GM21447 (cell line): ENCODE measurements around the gene GPR32.
"Not testable (repeated sequence)": the region's sequence is repeated elsewhere in the genome, so short reads cannot be mapped to it uniquely, and the experiment has no call there.

Experiments
- ATAC-seq: cut with Tn5 transposase; IDR thresholded peaks from one replicate; pipeline ENCODE4 v1.9.1; 2021; ENCODE audit not compliant: unreplicated experiment

Gene GPR32, protein sequence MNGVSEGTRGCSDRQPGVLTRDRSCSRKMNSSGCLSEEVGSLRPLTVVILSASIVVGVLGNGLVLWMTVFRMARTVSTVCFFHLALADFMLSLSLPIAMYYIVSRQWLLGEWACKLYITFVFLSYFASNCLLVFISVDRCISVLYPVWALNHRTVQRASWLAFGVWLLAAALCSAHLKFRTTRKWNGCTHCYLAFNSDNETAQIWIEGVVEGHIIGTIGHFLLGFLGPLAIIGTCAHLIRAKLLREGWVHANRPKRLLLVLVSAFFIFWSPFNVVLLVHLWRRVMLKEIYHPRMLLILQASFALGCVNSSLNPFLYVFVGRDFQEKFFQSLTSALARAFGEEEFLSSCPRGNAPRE

DNA sequence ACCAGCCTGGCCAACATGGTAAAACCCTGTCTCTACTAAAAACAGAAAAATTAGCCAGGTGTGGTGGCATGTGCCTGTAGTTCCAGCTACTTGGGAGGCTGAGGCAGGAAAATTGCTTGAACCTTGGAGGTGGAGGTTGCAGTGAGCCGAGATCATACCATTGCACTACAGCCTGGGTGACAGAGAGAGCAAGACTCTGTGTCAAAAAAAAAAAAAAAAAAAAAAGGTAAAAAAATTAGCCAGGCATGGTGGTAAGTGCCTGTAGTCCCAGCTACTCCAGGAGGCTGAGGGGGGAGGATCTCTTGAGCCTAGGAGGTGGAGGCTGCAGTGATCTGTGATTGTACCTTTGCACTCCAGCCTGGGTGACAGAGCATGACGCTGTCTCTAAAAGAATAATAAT lies at the start of gene GPR32:
Gene GPR32, plus strand, starts transcription at position 301 of the 400 bp plus-strand sequence. CDS start 137 bp downstream, outside the sequence.
- not testable (repeated sequence) for ATAC-seq

DNA sequence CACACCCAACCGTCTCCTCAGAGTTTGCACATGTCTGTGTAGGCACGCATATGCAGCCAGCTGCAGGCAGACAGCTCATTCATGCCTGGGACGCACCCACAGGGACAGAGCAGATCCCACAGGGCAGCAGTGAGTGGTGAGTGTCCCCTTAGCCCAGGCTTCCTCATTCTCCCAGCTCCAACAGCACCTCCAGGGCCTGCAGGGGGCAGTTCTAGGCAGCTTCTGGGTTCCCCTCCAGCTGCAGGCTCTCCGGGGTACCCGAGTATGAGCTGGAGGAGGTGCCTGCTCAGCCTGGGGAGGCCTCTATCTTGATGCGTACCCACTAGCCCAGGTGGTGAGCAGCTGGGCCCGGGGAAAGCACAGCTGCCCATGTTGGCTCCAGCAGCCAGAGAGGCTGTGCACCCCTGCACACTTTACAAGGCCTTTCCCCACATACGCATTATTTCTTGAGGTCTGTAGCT lies 49.3 kb upstream of the GPR32 start:
- ATAC-seq = no peak

DNA sequence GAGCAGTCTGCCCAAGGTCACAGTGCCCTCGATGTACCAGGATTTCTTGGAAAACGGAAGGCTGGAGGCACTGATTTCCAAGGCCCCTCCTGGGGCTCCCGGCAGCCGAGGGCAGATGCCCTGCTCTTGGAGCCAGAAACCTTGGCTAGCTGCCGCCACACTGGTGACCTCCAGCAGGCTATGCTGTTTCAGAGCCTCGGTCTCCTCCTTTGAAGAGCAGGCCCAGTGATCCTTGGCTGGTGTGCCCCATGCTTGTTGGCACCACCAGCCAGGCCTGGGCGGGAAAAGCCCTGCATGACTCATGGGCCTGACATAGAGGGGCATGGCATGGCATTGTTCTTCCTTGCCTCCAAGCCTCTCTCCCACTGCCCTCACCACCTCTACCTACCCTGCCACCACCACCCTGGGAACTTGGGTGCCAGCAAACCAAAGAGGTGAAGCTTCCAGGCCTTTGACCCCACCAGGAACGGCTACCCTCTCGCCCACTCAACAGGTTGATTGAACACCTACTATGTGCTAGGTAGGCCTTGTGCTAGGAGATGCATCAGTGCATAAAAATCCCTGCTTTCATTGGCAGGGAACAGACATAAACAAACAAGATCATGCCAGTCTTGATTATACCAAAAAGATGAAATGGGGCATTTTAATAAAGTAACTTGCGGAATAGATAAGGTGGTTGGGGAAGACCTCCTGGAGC lies 48.7 kb upstream of the GPR32 start:
- no peak for ATAC-seq

DNA sequence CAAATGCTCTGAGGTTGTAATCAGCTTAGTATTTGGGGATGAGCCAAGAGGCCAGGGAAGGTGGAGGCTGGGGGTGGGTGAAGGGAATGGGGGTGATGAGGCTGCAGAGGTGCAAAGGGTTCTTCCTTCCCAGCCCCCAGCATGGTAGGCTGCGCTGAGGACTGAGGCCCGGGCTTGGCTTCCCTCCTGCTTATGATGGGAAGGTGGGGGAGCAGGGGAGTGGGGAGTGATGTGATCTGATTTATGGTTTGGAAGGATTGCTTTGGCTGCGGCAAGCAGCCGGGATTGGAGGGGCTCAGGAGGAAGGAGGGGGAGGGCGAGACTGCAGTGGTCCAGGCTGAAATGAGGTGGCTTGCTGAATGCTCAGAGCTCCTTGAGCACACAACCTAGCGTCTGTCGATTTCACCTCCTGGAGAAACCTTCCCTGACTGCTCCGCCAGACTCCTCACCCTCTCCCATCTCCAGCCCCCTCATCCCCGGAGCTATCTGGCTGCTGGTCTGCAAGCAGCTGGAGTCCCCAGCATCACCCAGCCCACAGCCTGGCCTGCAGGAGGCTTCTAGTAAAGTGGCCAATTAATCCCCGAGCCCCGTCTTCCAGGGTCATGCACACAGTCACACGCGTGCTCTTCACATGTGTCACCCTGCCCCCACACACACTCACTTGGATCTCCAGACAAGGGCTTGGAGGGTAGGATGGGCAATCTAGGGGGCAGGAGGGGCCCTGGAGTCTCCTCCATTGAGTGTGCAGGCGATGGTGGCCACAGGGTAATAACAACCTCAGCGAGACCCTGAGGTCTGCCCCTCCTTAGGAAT lies 47.9 kb upstream of the GPR32 start:
- no peak for ATAC-seq

DNA sequence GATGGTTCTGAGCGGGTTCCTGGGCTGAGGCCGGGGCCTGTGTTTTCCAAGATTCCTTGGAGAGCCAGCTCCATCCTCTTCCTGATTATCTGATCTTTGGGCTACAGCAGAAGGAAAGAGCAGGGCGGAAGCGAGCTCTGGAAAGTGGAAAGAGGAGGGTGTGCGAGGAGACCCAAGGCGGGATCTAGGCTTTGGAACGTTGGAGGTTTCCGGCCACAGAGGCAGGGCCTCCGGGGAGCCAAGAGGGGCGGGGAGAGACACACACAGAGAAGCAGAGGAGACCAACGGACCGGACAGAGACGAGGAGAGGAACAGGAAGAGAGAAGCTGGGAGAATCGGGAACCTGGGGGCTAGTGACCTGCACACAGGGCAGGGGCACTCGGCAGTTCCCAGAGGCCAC lies 47.2 kb upstream of the GPR32 start, which contains the start of gene CLEC11A:
Gene CLEC11A, plus strand, starts transcription at position 296 of the 400 bp plus-strand sequence. CDS start 162 bp downstream, outside the sequence.
- no peak for ATAC-seq

DNA sequence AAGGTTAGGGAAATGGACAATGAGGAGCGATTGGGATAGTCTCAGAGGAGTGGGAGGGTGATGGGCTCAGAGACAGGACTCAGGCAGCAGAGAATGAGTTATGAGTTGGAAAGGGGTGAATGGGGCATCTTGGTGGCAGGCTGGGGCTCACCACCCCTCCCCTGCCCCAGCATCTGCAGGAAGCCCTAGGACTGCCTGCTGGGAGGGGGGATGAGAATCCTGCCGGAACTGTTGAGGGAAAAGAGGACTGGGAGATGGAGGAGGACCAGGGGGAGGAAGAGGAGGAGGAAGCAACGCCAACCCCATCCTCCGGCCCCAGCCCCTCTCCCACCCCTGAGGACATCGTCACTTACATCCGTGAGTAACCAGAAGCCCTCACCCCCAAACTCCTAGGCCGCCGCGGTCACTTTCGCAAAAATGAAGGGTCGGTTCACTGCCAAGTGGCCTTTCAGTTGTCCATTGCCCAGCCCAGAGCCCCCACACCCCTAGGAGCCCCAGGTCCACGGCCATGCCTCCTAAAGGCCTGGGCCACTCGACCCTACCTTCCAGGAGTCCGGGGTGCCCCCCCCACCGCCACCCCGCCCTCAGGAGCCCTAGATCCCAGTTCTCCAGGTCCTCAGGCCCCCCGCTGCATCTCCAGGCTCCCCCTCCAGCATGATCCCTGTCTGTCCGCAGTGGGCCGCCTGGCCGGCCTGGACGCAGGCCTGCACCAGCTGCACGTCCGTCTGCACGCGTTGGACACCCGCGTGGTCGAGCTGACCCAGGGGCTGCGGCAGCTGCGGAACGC lies 46.3 kb upstream of the GPR32 start:
- ATAC-seq = no peak

DNA sequence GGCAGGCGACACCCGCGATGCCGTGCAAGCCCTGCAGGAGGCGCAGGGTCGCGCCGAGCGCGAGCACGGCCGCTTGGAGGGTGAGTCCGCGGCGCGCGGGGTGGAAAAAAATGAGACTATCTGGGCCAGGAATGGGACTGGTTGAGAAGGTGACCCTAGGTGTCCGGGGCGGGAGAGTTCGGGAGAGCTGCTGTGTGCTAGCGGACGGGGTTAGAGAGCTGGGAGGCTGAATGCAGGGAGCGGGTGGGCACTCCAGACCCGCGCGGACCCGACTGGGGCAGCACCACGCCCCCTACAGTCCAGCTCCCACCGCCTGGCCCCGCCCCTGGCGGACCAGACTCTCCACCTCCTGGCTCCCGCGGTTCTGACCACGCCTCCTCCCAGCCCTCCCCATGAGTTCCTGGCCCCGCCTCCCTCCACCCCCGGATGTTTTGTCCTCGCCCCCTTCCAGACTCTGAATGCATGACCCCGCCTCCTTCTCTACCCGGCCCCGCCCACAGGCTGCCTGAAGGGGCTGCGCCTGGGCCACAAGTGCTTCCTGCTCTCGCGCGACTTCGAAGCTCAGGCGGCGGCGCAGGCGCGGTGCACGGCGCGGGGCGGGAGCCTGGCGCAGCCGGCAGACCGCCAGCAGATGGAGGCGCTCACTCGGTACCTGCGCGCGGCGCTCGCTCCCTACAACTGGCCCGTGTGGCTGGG lies 45.6 kb upstream of the GPR32 start:
- ATAC-seq = no peak

DNA sequence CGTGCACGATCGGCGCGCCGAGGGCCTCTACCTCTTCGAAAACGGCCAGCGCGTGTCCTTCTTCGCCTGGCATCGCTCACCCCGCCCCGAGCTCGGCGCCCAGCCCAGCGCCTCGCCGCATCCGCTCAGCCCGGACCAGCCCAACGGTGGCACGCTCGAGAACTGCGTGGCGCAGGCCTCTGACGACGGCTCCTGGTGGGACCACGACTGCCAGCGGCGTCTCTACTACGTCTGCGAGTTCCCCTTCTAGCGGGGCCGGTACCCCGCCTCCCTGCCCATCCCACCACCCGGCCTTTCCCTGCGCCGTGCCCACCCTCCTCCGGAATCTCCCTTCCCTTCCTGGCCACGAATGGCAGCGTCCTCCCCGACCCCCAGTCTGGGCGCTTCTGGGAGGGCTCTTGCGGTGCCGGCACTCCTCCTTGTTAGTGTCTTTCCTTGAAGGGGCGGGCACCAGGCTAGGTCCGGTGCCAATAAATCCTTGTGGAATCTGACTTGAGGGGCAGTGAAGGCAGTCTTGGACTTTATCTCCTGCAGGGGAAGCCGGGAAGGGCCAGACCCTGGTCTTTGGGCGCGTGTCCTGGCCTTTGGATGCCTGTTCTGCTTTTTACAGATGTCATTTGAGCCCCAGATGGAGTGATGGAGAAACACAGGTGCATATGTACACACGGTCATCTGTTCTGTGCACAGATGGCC lies 44.9 kb upstream of the GPR32 start:
- no peak for ATAC-seq

DNA sequence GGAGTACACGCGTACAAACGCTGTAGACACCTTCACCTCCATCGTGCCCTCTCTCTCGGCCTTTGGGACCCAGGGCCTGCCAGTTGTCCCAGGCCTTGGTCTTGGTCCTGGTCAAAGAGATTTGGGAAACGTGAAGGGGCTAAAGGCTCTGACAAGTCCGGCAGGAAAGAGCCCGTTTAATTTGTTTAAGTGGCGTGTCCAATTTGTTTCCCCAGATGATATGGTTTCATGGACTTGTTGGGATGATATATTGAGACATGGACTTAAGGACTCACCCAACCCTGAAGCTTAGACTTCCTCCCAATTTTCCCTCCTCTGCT lies 44.4 kb upstream of the GPR32 start:
- ATAC-seq = no peak

DNA sequence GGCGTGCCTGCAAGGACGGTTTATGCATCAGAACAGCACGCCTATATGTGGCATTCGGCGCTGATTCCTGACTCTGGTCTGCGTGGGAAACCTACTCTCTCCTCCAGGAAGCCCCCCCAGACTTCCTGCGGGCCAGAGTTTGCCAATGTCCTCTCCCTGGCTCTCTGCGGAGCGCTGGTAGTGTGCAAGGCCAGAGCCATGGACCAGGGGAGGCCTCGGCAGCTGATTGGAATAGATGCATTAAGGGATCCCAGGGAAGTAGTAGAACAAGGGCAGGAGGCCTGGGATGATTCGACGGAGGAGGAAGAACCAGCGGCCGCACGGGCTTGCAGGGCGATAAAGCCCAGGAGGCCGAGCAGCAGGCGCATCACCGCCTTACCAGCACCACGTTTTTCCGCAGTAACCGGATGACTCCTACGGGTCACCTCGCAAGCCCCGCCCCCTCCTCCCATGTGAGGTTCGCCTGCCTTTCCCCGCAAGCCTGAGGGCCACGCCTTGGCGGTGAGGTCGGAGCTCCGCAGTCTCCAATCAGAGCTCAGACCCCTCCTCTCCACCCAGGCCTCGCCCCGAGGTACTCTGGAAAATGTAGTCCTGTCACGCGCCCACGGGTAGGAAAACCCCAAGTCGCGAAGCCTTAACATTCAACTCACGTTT lies 42.1 kb upstream of the GPR32 start:
- no peak for ATAC-seq

DNA sequence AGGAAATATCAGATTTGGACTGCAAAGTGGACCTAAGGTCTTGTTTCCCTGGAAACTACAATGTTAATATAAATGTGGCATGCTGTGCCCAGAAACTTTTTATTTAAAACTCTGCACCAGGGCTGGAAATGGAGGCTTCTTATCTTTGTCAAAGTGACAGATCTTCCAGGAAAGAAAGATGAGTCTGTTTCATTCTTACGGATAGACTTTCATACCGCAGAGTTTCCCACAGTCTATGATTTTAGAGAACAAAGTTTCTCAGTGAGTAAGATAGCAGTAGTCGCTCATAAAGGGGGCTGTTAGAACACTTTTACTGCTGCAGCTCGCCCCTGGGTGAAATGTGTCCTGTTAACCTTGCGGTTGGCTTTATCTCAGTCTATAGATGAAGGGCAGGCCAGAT lies 40.4 kb upstream of the GPR32 start:
- no peak for ATAC-seq

DNA sequence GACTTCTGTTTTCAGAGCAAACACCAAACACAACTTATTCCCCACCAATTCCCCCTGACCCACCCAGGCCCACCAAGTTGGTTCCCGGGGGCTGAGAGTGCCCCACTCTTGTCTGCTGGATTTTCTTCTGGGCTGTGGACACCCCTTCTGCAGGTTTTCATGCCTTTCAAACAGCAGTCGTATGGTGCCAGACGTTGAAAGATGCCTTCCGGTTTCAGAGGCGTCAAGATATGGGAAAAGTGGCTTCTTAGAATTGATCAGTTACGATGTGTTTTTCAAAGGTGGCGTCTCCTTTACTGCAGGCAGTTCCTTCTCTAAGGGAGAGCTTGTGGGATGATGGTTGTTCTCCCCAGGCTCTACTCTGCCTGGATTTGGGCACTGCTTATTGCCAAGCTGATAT lies 34.4 kb upstream of the GPR32 start:
- ATAC-seq = no peak

DNA sequence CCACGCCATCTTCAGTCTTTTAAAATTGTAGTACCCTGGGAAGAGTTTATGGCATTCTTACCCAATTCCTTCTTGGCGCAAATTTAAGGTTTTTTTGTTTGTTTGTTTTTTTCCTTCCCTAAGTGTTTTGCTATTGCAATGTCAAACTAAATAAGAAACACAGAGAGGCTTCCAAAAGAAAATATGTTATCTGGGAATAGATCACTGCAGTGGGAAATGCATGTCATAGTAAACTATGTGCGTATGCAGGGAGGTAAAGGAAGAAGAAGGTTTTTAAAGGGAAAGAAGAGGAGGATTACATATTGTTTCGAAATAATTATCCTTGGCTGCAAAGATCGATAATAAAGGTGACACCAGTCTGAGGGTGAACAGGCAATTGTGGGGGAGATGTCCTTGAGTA lies 33.9 kb upstream of the GPR32 start:
- no peak for ATAC-seq

DNA sequence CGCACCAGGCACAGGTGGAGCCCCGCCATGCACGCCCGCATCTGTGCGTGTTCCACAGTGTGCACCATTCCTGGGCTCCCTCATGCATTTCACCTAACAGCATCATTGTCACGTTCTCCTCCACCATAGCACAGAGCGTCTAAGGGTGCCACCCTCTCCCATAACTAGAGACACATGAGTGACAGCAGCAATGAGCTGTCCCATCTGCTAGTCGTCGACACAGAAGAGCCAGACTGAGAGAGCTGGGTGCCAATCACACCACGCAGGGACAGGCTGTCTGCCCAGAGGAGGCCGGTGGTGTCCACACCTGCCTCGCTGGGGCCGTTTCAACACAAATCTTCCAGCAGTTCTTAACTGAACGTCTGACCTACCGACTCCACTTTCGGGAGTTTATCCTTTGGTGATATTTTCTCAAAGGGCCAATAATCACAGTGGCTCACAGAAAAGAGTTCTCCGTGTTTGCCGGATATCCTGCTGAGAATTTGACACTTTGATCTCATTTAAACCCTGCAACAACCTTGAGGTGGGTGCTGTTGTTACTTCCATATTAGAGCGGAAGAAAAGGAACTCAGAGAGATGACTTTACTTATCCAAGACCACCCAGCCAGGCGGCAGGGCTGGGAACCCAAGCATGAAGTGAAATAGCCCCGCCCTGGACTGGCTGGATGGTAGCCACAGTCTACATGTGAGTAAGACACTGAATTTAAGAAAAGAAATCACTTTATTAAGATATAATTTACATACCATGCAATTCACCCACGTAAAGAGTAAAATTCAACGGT lies 30.9 kb upstream of the GPR32 start:
- no peak for ATAC-seq

DNA sequence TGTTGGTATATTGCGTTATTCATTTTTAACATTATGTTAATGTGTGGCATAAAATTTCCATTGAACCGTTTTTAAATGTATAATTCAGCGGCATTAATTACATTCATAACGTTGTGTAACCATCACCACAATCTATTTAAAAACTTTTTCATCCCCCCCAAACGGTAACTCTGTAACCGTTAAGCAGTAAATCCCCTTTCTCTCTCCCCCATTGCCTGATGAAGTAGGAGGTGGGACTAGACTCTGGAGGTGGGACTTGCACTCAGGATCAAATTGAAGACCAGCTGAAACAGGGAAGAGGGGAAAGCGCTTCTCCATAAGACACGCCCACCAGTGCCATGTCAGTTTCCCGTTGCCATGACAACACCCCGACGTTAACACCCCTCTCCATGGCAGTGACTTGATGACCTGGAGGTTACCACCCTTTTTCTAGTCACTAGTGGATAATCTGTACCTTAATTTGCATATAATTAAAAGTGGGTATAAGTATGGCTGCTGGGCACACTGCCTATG lies 30.3 kb upstream of the GPR32 start:
- ATAC-seq = no peak

DNA sequence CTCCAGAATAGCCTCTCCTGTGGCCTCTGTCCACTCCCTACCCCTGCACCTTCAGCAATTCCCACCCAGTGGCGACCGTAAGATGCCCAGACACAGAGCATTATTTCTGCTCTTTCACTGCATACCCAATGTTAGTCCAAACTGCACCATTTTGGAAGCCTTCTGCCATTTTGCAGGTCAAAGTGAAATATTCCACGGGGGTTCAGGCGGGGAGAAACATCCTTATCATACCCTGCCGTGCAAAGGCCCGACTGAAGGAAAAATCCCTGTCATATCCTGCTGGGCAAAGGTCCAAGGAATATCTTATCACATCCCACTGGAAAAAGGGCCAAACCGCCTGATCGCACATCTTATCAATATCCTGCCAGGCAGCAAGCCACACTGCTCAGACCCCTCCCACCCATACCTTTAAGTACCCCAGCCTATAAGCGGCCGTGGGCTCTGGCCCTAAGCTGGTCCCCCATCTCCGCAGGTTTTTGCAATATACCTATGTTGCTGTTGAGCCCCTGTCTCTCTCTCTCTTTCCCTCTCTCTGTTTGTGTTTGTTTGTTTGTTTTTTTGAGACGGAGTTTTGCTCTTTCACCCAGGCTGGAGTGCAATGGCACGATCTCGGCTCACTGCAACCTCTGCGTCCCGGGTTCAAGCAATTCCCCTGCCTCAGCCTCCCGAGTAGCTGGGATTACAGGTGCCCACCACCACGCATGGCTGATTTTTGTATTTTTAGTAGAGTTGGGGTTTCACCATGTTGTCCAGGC lies 28.9 kb upstream of the GPR32 start:
- no peak for ATAC-seq

DNA sequence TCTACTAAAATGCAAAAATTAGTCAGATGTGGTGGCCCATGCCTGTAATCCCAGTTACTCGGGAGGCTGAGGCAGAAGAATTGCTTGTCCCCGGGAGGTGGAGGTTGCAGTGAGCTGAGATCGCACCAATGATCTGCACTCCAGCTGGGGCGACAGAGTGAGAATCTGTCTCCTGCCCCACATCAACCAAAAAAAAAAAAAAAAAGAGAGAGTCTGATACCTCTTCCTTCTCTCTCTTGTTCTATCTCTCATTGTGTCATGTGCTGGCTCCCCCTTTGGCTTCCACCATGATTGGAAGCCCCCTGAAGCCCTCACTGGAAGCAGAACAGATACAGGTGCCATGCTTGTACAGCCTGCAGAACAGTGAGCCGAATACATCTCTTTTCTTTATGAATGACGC lies 26.7 kb upstream of the GPR32 start:
- ATAC-seq = no peak
